ENCODE results near the gene ATP11C. TPM values are rescaled to one million over a fixed set of nuclear protein-coding genes. Genes with fewer than 3 reads are reported as not detected.
A peak's percentile ranks its signal among the peaks of the same experiment; 100 is the strongest.

Gene ATP11C
- polyA plus RNA-seq, 3 donors, result 1.6 to 6.7 (median 2.5) TPM

GRCh38 chrX:139932073-139932900 is 566 bp downstream of the ATP11C start:
- Histone ChIP-seq H3K79me2 (ENCODE audit: insufficient read depth, low read length) (peaks cover 23% of the 10 kb centered on the region), H3K27me3 (ENCODE audit: control insufficient read depth in 2 of 2, insufficient read depth in 2 of 2, low read length in 2 of 2) (no peaks in the 10 kb centered on the region), H3K4me2 (replicated peaks; ENCODE audit: extremely low read depth, low read length, poor library complexity, severe bottlenecking) (peak overlapping the region; percentile 70), H2AFZ (ENCODE audit: insufficient read depth, low read depth, low read length, poor library complexity, severe bottlenecking) (peak overlapping the region; percentile 65), H3K9me3 (replicated peaks in 1 of 2; ENCODE audit: control insufficient read depth in 1 of 2, insufficient read depth in 1 of 2, low read length in 2 of 2) (no peaks in the 10 kb centered on the region), H4K20me1 (ENCODE audit: insufficient read depth, low read length) (peaks cover 29% of the 10 kb centered on the region), H3K27ac (ENCODE audit: low read depth in 1 of 2, low read length in 2 of 2) (peak overlapping the region; percentile 78 to 85), H3K9ac (ENCODE audit: insufficient read depth, low read length, poor library complexity, severe bottlenecking) (peak overlapping the region; percentile 83), H3K4me3 (replicated peaks in 1 of 3; ENCODE audit: low read depth in 2 of 3, low read length in 3 of 3) (peak overlapping the region; percentile 79 to 86 (median 83)), H3K36me3 (replicated peaks in 1 of 2; ENCODE audit: control insufficient read depth in 1 of 2, insufficient read depth in 2 of 2, low read length in 2 of 2) (no peaks in the 10 kb centered on the region), H3K4me1 (ENCODE audit: control insufficient read depth in 1 of 2, insufficient read depth in 2 of 2, low read length in 2 of 2) (peaks cover 8 to 12% of the 10 kb centered on the region in 2 donors)
- WGBS (ENCODE audit: insufficient coverage), result under 1% methylated on average over 64 of the region's 109 CpGs
- Mint-ChIP-seq H3K27ac (peak overlapping the region; percentile 84 to 94 (median 91)), H3K4me3 (peak overlapping the region; percentile 81 to 88), H3K9me3 (peaks cover 0 to 9% (median 2%) of the 10 kb centered on the region in 7 donors), H3K27me3 (ENCODE audit: low read depth in 3 of 3) (peaks cover 0 to 4% (median 0%) of the 10 kb centered on the region in 3 donors), H3K36me3 (peaks cover 0 to 3% of the 10 kb centered on the region in 2 donors), H3K4me1 (peaks cover 20% of the 10 kb centered on the region)
- no peak for TF ChIP-seq CTCF (IDR thresholded peaks at IDR 0.05)
- intact Hi-C loops (cut with micrococcal nuclease), result no loop called here
- no peak for DNase-seq

DNA sequence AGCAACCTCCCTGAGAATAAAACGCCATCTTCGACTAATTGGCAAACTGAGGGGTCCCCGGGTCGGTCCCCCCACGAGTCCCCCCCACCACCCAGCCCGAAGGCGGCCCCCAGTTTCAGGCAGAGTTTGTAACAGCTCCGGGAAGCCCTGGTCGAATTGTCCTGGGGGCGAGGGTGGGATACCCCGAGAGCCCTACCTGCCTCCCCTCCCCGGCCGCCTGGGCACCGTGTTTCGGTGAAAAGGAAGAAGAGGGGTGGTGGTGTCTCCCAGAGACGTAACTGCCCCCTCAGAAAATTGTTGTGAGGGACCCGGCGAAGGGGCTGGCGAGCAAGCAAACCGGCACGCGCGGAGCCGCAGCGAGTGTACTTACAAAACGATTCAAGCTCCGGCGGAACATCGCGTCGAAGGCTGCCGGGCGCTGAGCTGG is 1.2 kb downstream of the ATP11C start:
- peak overlapping the region; percentile 83 for H3K9ac ChIP-seq (ENCODE audit: insufficient read depth, low read length, poor library complexity, severe bottlenecking)
- H2AFZ ChIP-seq (ENCODE audit: insufficient read depth, low read depth, low read length, poor library complexity, severe bottlenecking), result peak overlapping the region; percentile 65
- Mint-ChIP-seq H3K27ac (peak overlapping the region in 4 of 7 donors; percentile 16 to 73 (median 47)), H3K9me3 (peaks cover 0 to 9% (median 2%) of the 10 kb centered on the region in 7 donors), H3K4me3 (peak overlapping the region; percentile 80 to 81), H3K27me3 (ENCODE audit: low read depth in 3 of 3) (peaks cover 0 to 4% (median 0%) of the 10 kb centered on the region in 3 donors), H3K36me3 (peaks cover 0 to 3% of the 10 kb centered on the region in 2 donors), H3K4me1 (peaks cover 20% of the 10 kb centered on the region)
- H3K4me2 ChIP-seq (replicated peaks; ENCODE audit: extremely low read depth, low read length, poor library complexity, severe bottlenecking), result peak overlapping the region; percentile 70
- H3K27me3 ChIP-seq (ENCODE audit: control insufficient read depth in 2 of 2, insufficient read depth in 2 of 2, low read length in 2 of 2), result no peaks in the 10 kb centered on the region
- peak in 1 of 3 donors; percentile 7 for DNase-seq
- H3K79me2 ChIP-seq (ENCODE audit: insufficient read depth, low read length), result peaks cover 23% of the 10 kb centered on the region
- H3K9me3 ChIP-seq (replicated peaks in 1 of 2; ENCODE audit: control insufficient read depth in 1 of 2, insufficient read depth in 1 of 2, low read length in 2 of 2), result no peaks in the 10 kb centered on the region
- no peak for TF ChIP-seq CTCF (IDR thresholded peaks at IDR 0.05)
- H3K4me3 ChIP-seq (replicated peaks in 1 of 3; ENCODE audit: low read depth in 2 of 3, low read length in 3 of 3), result peak overlapping the region; percentile 43 to 86 (median 67)
- peaks cover 29% of the 10 kb centered on the region for H4K20me1 ChIP-seq (ENCODE audit: insufficient read depth, low read length)
- H3K36me3 ChIP-seq (replicated peaks in 1 of 2; ENCODE audit: control insufficient read depth in 1 of 2, insufficient read depth in 2 of 2, low read length in 2 of 2), result no peaks in the 10 kb centered on the region
- H3K4me1 ChIP-seq (ENCODE audit: control insufficient read depth in 1 of 2, insufficient read depth in 2 of 2, low read length in 2 of 2), result peaks cover 8 to 12% of the 10 kb centered on the region in 2 donors
- intact Hi-C loops (cut with micrococcal nuclease), result no loop called here
- WGBS (ENCODE audit: insufficient coverage), result 0% methylated on average over 22 of the region's 33 CpGs
- no peak overlapping the region for H3K27ac ChIP-seq (ENCODE audit: low read depth in 1 of 2, low read length in 2 of 2)
